ENCODE data around the gene CD180. TPM values are rescaled to one million over a fixed set of nuclear protein-coding genes. Genes with fewer than 3 reads are reported as not detected.
A peak's percentile ranks its signal among the peaks of the same experiment; 100 is the strongest.

CD180 gene
- total and polyA plus RNA-seq, 4 donors, result 0.59 to 2.6 (median 2.2) TPM

GRCh38 chr5:67193439-67193807 lies 3.2 kb downstream of the CD180 start:
- ATAC-seq (ENCODE audit: insufficient read depth, low FRiP score) (no peak), DNase-seq (peak in 1 of 3 donors; percentile 25)
- Histone ChIP-seq H3K4me3 (no peak overlapping the region), H3K4me1 (ENCODE audit: control insufficient read depth in 5 of 5, insufficient read depth in 5 of 5, low read length in 5 of 5) (peaks cover 0 to 39% (median 7%) of the 10 kb centered on the region in 5 donors), H3K36me3 (ENCODE audit: control insufficient read depth in 4 of 4, insufficient read depth in 4 of 4, low read length in 4 of 4) (no peaks in the 10 kb centered on the region), H3K9ac (ENCODE audit: insufficient read depth in 1 of 2, low read length in 2 of 2) (no peak overlapping the region), H3K27ac (ENCODE audit: low read depth in 1 of 2, low read length in 1 of 2) (peak overlapping the region in 1 of 2 donors; percentile 74), H3K9me3 (ENCODE audit: control insufficient read depth in 4 of 4, insufficient read depth in 3 of 4, low read length in 3 of 4) (no peaks in the 10 kb centered on the region), H3K27me3 (ENCODE audit: control insufficient read depth in 3 of 3, insufficient read depth in 3 of 3, low read length in 2 of 3) (no peaks in the 10 kb centered on the region)
- TF ChIP-seq, protein P1, sequence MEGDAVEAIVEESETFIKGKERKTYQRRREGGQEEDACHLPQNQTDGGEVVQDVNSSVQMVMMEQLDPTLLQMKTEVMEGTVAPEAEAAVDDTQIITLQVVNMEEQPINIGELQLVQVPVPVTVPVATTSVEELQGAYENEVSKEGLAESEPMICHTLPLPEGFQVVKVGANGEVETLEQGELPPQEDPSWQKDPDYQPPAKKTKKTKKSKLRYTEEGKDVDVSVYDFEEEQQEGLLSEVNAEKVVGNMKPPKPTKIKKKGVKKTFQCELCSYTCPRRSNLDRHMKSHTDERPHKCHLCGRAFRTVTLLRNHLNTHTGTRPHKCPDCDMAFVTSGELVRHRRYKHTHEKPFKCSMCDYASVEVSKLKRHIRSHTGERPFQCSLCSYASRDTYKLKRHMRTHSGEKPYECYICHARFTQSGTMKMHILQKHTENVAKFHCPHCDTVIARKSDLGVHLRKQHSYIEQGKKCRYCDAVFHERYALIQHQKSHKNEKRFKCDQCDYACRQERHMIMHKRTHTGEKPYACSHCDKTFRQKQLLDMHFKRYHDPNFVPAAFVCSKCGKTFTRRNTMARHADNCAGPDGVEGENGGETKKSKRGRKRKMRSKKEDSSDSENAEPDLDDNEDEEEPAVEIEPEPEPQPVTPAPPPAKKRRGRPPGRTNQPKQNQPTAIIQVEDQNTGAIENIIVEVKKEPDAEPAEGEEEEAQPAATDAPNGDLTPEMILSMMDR (IDR thresholded peaks at IDR 0.05; ENCODE audit: control extremely low read depth, extremely low read depth), result no peak
- WGBS, 2 donors, result 32% methylated on average over 2 of the region's 2 CpGs

DNA sequence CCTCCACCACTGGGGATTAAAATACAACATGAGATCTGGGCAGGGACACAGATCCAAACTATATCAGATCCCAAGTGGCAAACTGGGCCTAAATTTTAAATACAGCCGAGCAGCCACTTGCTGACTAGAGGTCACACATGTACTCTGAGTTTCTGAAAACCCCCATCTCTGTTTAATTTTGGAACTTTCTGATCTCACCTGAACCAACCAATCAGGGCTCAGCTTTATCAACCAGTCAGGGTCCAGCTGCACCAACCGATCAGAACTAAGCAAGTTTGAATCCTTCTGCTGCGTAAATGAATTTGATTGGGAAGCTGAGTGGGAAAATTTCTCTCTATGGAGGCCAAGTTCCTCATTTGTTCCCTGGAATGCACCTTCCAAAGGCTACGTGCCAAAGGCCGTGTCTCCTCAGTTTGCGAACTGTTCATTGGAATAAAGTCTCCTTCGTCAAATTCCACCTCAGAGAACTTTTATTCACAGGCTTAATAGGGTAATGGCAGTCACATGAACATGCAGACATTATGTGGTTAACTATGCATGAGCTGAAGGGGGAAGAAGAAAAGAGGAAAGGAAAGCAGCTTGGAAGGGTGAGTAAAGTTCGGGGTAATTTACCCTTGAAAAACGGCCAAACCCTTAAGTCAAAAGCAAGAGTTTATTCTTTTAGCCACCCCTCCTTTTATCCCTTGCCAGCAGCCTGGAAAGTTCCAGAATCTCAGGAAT lies 3.7 kb downstream of the CD180 start:
- peak; percentile 59 to 92 (median 91) for DNase-seq
- H3K9ac ChIP-seq (ENCODE audit: insufficient read depth in 1 of 2, low read length in 2 of 2), result no peak overlapping the region

GRCh38 chr5:67190861-67191260 lies 5.7 kb downstream of the CD180 start:
- H3K36me3 ChIP-seq (ENCODE audit: control insufficient read depth in 4 of 4, insufficient read depth in 4 of 4, low read length in 4 of 4), result no peaks in the 10 kb centered on the region
- 72 to 83% methylated on average over 5 of the region's 5 CpGs for WGBS, 2 donors
- no peak overlapping the region for H3K4me3 ChIP-seq
- TF ChIP-seq, protein P1 (IDR thresholded peaks at IDR 0.05; ENCODE audit: control extremely low read depth, extremely low read depth), result no peak
- peaks cover 0 to 42% (median 5%) of the 10 kb centered on the region in 5 donors for H3K4me1 ChIP-seq (ENCODE audit: control insufficient read depth in 5 of 5, insufficient read depth in 5 of 5, low read length in 5 of 5)
- no peaks in the 10 kb centered on the region for H3K27me3 ChIP-seq (ENCODE audit: control insufficient read depth in 3 of 3, insufficient read depth in 3 of 3, low read length in 2 of 3)
- peak in 2 of 3 donors; percentile 44 to 53 for DNase-seq
- H3K9me3 ChIP-seq (ENCODE audit: control insufficient read depth in 4 of 4, insufficient read depth in 3 of 4, low read length in 3 of 4), result no peaks in the 10 kb centered on the region
- no peak overlapping the region for H3K27ac ChIP-seq (ENCODE audit: low read depth in 1 of 2, low read length in 1 of 2)
- no peak overlapping the region for H3K9ac ChIP-seq (ENCODE audit: insufficient read depth in 1 of 2, low read length in 2 of 2)
- ATAC-seq (ENCODE audit: insufficient read depth, low FRiP score), result no peak

More for the DNA sequence above, 3.7 kb downstream of the CD180 start:
- H3K36me3 ChIP-seq (ENCODE audit: control insufficient read depth in 4 of 4, insufficient read depth in 4 of 4, low read length in 4 of 4), result no peaks in the 10 kb centered on the region
- WGBS, 2 donors, result 58 to 61% methylated on average over 9 of the region's 9 CpGs
- no peaks in the 10 kb centered on the region for H3K27me3 ChIP-seq (ENCODE audit: control insufficient read depth in 3 of 3, insufficient read depth in 3 of 3, low read length in 2 of 3)
- TF ChIP-seq, protein P1 (IDR thresholded peaks at IDR 0.05; ENCODE audit: control extremely low read depth, extremely low read depth), result no peak
- H3K4me1 ChIP-seq (ENCODE audit: control insufficient read depth in 5 of 5, insufficient read depth in 5 of 5, low read length in 5 of 5), result peaks cover 0 to 39% (median 7%) of the 10 kb centered on the region in 5 donors
- H3K4me3 ChIP-seq, result no peak overlapping the region
- peak overlapping the region in 1 of 2 donors; percentile 4 for H3K27ac ChIP-seq (ENCODE audit: low read depth in 1 of 2, low read length in 1 of 2)
- peak; percentile 41 for ATAC-seq (ENCODE audit: insufficient read depth, low FRiP score)
- H3K9me3 ChIP-seq (ENCODE audit: control insufficient read depth in 4 of 4, insufficient read depth in 3 of 4, low read length in 3 of 4), result no peaks in the 10 kb centered on the region

Measured in lung (tissue), 12 donors.